ENCODE measurements around the gene ANTXR1. TPM values are rescaled to one million over a fixed set of nuclear protein-coding genes. Genes with fewer than 3 reads are reported as not detected.

The ANTXR1 gene
- total and polyA plus RNA-seq, 9 of the 15 experiments (the other 6 are each of a cell fraction or from before 2014, with no cell fraction given), result 0.07 to 1.00 (median 0.54) TPM

- CTCF ChIA-PET (ENCODE audit: low intra/inter-chr PET ratio), result no interaction called here
These were observed 183.5 kb downstream of the ANTXR1 start for GRCh38 chr2:69196327-69197117.

More at GRCh38 chr2:69196327-69197117, 183.5 kb downstream of the ANTXR1 start:
- H3K4me1 ChIP-seq (replicated peaks in 1 of 2; ENCODE audit: control insufficient read depth in 2 of 2, insufficient read depth in 2 of 2, low read length in 2 of 2), result no peaks in the 10 kb centered on the region
- H3K4me3 ChIP-seq, result no peak overlapping the region
- H4K20me1 ChIP-seq (replicated peaks; ENCODE audit: control insufficient read depth, insufficient read depth, low read length), result no peaks in the 10 kb centered on the region; the same call in 1 of the 2 replicates
- in situ Hi-C loops (cut with MboI), result no loop called here
- no peak overlapping the region for H3K4me2 ChIP-seq (ENCODE audit: insufficient read depth, low read length)
- intact Hi-C loops (cut with micrococcal nuclease), result no loop called here
- FAIRE-seq, result no peak
- H3K36me3 ChIP-seq (ENCODE audit: control insufficient read depth, insufficient read depth, low read length), result no peaks in the 10 kb centered on the region
- 2% methylated on average over 9 of the region's 9 CpGs for WGBS (ENCODE audit: insufficient coverage, low coverage, missing lambda C conversion rate)
- no peak for ATAC-seq
- H3K9ac ChIP-seq (ENCODE audit: insufficient read depth in 1 of 2, low read depth in 2 of 2, low read length in 2 of 2), result 0 out of 4 replicates have a peak overlapping the region, but pooled peaks of 1 of the 2 experiments have one; percentile 29
- H2AFZ ChIP-seq (ENCODE audit: low read depth, low read length), result no peak overlapping the region
- no peaks in the 10 kb centered on the region for H3K9me1 ChIP-seq (ENCODE audit: control insufficient read depth, insufficient read depth, low read length)
- H3K27me3 ChIP-seq (ENCODE audit: control insufficient read depth in 2 of 2, insufficient read depth in 2 of 2, low read length in 2 of 2), result peaks cover 18 to 29% of the 10 kb centered on the region in 2 experiments
- no peaks in the 10 kb centered on the region for H3K79me2 ChIP-seq (ENCODE audit: control insufficient read depth, insufficient read depth, low read length)
- TF ChIP-seq RFX1 (IDR thresholded peaks at IDR 0.05), result peak; percentile 72
- TF ChIP-seq CEBPB (tag; IDR thresholded peaks at IDR 0.05), result 0 out of 2 replicates have a peak, but pooled peaks have one; percentile 17
- TF ChIP-seq ZNF586 (CRISPR knock-in tag; conservative IDR thresholded peaks at IDR 0.05), result no peak
- TF ChIP-seq CEBPG (CRISPR knock-in tag; IDR thresholded peaks at IDR 0.05), result no peak
- peak; percentile 29 to 71; a peak in 3 of 4 replicates for TF ChIP-seq CEBPG (tag; conservative IDR thresholded peaks at IDR 0.05 in 1 of 2, IDR thresholded peaks at IDR 0.05 in 1 of 2)
- TF ChIP-seq ZNF311 (CRISPR knock-in tag; IDR thresholded peaks at IDR 0.05), result no peak
- no peak for TF ChIP-seq PATZ1 (CRISPR knock-in tag; IDR thresholded peaks at IDR 0.05; ENCODE audit: borderline replicate concordance)
- DNase-seq (ENCODE audit: extremely low read depth in 1 of 4, low spot score in 3 of 4), result no peak
- no TSS peak for BruUV-seq (replicated peaks)
- H3K9me3 ChIP-seq (replicated peaks; ENCODE audit: control insufficient read depth, insufficient read depth, low read depth, low read length), result no peaks in the 10 kb centered on the region
- H3K27ac ChIP-seq (ENCODE audit: extremely low read depth, low read depth, low read length), result no peak overlapping the region
- POLR2A ChIA-PET, result no interaction called here
